ENCODE data around the gene STMN3. TPM values are rescaled to one million over a fixed set of nuclear protein-coding genes. Genes with fewer than 3 reads are reported as not detected.

STMN3 gene
- total and polyA plus RNA-seq, 8 donors: 4.4 to 37.8 (median 9.7) TPM

DNA sequence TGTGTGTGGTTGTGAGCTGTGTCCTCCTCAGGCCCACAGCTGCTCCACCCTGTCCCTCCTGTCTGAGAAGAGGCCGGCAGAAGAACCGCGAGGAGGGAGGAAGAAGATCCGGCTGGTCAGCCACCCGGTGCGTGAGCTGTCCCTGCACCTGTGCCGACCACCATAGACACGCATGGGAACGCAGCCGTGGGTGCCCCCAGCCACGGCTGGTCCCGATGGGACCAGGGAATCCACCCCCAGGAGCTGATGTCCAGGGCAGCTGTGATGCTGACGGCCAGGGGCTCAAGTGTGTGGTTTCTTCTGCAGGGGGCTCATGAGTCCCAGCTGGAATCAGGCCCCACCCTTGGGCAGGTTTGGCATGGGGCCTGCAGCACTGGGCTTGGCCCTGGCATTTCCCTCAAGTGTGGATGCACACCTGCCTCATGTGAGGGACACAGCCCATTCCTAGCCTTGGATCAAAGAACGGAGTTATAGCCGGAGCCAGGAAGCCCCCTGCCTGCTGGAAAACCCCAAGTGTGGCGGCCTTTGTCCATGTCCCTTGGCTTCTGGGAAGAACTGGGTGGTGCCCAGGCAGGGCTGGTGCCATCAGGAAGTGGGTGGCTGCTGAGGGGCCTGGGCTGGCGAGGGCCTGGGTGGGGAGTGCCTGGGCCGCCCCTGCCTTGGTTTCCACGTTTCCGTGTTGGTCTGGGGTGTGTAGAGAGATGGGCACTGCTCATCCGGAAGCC, 38.6 kb upstream of the STMN3 start:
- FAIRE-seq (no peak), ATAC-seq (peak in 1 of 4 donors; percentile 5), DNase-seq (peak in 2 of 6 donors; percentile 42 to 69)
- intact Hi-C loops (cut with DNase I): no loop called here
- H3K27me3 ChIP-seq: no peaks in the 10 kb centered on the region
- H3K9me3 ChIP-seq: no peaks in the 10 kb centered on the region
- WGBS, 2 donors: 88 to 90% methylated on average over 21 of the region's 21 CpGs
- no peak overlapping the region for H3K4me3 ChIP-seq
- TF ChIP-seq, protein P1, sequence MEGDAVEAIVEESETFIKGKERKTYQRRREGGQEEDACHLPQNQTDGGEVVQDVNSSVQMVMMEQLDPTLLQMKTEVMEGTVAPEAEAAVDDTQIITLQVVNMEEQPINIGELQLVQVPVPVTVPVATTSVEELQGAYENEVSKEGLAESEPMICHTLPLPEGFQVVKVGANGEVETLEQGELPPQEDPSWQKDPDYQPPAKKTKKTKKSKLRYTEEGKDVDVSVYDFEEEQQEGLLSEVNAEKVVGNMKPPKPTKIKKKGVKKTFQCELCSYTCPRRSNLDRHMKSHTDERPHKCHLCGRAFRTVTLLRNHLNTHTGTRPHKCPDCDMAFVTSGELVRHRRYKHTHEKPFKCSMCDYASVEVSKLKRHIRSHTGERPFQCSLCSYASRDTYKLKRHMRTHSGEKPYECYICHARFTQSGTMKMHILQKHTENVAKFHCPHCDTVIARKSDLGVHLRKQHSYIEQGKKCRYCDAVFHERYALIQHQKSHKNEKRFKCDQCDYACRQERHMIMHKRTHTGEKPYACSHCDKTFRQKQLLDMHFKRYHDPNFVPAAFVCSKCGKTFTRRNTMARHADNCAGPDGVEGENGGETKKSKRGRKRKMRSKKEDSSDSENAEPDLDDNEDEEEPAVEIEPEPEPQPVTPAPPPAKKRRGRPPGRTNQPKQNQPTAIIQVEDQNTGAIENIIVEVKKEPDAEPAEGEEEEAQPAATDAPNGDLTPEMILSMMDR (IDR thresholded peaks at IDR 0.05): no peak
- no peaks in the 10 kb centered on the region for H3K36me3 ChIP-seq
- no peak overlapping the region for H3K27ac ChIP-seq
- H3K4me1 ChIP-seq: peaks cover 0 to 5% (median 0%) of the 10 kb centered on the region in 3 donors

DNA sequence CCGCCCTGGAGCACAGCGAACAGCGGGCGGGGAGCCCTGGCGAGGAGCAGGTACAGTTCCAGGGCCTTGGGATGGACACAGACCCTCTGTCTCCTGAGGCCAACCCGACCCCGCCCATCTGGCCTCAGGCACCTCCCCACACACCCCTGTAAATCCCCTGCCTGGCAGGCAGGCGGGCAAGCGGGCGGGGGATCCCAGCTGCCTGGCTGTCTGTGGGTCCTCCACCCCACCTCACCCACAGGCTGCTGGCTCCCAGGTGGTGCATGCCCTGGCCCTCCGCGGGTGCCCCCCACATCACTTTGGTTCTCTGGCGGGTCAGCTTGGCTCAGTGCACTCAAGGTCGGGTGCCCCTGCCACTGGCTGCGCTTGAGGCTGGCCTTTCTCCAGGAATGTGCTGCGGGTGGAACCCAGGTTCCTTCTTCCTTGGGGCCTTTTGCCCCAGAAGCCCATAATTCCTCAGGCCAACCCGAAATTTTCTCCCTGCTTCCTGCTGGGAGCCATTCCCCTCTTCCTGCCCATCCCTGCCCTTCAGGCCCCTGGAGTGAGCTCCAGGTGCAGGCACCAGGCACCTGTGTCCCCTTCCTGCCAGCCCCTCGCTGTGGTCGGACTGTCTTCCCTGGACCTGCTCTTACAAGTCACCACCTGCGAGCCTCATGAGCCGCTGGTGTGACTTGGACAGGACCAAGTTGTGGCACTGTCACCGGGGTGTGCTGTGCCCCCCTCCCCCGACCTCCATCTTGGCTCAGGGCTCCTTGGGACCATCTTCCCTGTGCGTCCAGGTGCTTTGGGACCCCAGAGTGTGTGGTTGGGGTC, 37.9 kb upstream of the STMN3 start:
- intact Hi-C loops (cut with DNase I): no loop called here
- 75% methylated on average over 24 of the region's 24 CpGs for WGBS, 2 donors
- TF ChIP-seq, protein P1 (IDR thresholded peaks at IDR 0.05): no peak
- Histone ChIP-seq H3K27ac (no peak overlapping the region), H3K4me3 (no peak overlapping the region), H3K27me3 (no peaks in the 10 kb centered on the region), H3K36me3 (no peaks in the 10 kb centered on the region), H3K9me3 (no peaks in the 10 kb centered on the region), H3K4me1 (no peaks in the 10 kb centered on the region)
- ATAC-seq: peak in 1 of 4 donors; percentile 3
- no peak for FAIRE-seq
- DNase-seq: peak in 3 of 6 donors; percentile 13 to 42 (median 33)

DNA sequence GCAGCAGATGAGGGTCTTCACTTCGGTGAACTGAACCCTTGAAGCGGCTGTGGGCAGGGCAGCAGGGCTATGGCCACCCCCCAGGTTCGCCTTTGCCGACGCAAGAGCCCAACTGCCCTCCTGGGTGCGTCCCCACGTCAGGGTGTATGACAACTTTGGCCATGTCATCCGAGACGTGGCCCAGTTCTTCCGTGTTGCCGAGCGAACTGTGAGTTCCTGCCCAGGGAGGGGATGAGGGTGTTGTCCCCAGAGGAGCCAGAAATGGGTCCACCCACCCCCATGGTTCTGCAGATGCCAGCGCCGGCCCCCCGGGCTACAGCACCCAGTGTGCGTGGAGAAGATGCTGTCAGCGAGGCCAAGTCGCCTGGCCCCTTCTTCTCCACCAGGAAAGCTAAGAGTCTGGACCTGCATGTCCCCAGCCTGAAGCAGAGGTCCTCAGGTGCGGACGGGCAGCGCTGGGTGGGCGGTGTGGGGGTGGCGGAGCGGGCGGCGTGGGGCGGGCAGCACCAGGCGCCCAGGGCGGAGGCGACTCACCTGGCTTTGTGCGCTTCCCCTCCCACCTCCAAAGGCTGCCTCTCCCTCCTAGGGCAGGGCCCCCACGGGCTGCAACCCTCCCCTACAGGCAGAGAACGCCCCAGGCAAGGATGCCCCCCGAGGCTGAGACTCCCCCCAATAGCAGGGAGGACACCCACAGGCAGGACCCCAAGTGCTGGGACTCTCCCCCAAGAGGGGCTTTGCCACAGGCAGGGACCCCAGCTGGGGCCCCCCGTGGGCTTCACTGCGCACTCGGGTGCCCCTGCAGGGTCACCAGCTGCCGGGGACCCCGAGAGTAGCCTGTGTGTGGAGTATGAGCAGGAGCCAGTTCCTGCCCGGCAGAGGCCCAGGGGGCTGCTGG, 37.0 kb upstream of the STMN3 start:
- no peak overlapping the region for H3K27ac ChIP-seq
- ATAC-seq (no peak), DNase-seq (peak in 1 of 6 donors; percentile 81), FAIRE-seq (no peak)
- 91 to 94% methylated on average over 35 to 40 of the region's 40 CpGs for WGBS, 2 donors
- no peaks in the 10 kb centered on the region for H3K9me3 ChIP-seq
- TF ChIP-seq, protein P1 (IDR thresholded peaks at IDR 0.05): no peak
- intact Hi-C loops (cut with DNase I): no loop called here
- H3K36me3 ChIP-seq: no peaks in the 10 kb centered on the region
- no peaks in the 10 kb centered on the region for H3K27me3 ChIP-seq
- H3K4me1 ChIP-seq: no peaks in the 10 kb centered on the region
- no peak overlapping the region for H3K4me3 ChIP-seq

DNA sequence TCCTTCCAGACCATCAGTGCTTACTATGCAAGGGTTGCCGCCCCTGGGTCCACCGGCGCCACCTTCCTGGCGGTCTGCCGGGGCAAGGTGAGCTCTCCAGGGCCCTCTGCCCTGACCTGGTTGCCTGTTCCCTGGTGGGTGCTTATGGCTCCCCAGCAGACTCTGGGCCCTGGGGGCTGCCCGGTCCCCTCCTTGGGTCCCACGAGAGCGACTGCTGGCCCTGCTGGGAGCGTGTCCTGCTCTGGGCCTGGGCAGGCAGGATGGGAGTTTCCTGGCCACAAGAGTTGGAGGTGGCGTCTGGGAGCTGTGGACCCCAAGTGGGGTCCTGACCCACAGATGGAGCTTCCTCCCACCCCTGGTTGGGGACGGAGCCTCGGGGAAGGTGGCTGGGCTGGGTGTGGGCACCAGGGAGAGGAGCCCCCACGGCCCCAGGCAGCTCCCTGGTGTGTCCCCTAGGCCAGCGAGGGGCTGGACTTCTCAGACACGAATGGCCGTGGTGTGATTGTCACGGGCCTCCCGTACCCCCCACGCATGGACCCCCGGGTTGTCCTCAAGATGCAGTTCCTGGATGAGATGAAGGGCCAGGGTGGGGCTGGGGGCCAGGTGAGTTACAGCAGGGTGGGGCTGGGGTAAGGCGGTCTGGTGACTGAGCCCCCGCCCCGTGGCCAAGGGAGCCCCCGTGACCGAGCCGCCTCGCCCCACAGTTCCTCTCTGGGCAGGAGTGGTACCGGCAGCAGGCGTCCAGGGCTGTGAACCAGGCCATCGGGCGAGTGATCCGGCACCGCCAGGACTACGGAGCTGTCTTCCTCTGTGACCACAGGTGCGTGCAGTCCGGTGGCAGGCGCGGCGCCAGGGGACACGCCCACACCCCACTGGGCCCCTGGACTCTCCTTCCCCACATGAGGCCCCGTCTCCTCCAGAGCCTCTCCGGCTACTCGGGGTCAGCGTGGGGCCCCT, 36.1 kb upstream of the STMN3 start:
- FAIRE-seq: no peak
- WGBS, 2 donors: 90% methylated on average over 36 to 44 of the region's 44 CpGs
- DNase-seq: peak in 2 of 6 donors; percentile 33 to 79
- H3K9me3 ChIP-seq: no peaks in the 10 kb centered on the region
- H3K4me3 ChIP-seq: no peak overlapping the region
- H3K36me3 ChIP-seq: no peaks in the 10 kb centered on the region
- no peak overlapping the region for H3K27ac ChIP-seq
- intact Hi-C loops (cut with DNase I): no loop called here
- TF ChIP-seq, protein P1 (IDR thresholded peaks at IDR 0.05): no peak
- H3K4me1 ChIP-seq: no peaks in the 10 kb centered on the region
- H3K27me3 ChIP-seq: no peaks in the 10 kb centered on the region
- no peak for ATAC-seq
